Natural killer cell (primary cell): ENCODE results near the gene NLGN4X. TPM values are rescaled to one million over a fixed set of nuclear protein-coding genes. Genes with fewer than 3 reads are reported as not detected.

ENCODE experiments used
- ATAC-seq, 3 donors: fragments of 150-1000 bp in 2 of 3; fragments of 200-7000 bp in 1 of 3; cut with Tn5 transposase; 1 replicate in 1 of 3; 2 replicates in 2 of 3; pipeline ENCODE4 v1.10.0; 2021; ENCODE audit warnings: mild to moderate bottlenecking in 2 of 3, moderate library complexity in 2 of 3
- DNase-seq, 2 donors: peaks; one replicate each; pipeline versions ENCODE4 v3.0.0 to v3.0.0-alpha.2; 2013 to 2021; ENCODE audit warnings: mixed read lengths in 1 of 2
- H3K27ac ChIP-seq: one replicate; pipeline ENCODE4 v1.5.1; 2013; ENCODE audit warnings: mild to moderate bottlenecking, low read length
- H3K27me3 ChIP-seq: one replicate; pipeline ENCODE4 v1.6.1; 2013; ENCODE audit warnings: low read length; ENCODE audit not compliant: control insufficient read depth, insufficient read depth
- H3K36me3 ChIP-seq: one replicate; pipeline ENCODE4 v1.6.1; 2013; ENCODE audit warnings: low read length; ENCODE audit not compliant: control insufficient read depth, insufficient read depth
- H3K4me1 ChIP-seq: one replicate; pipeline ENCODE4 v1.6.1; 2013; ENCODE audit warnings: low read length; ENCODE audit not compliant: control insufficient read depth, insufficient read depth
- H3K4me3 ChIP-seq: one replicate; pipeline ENCODE4 v1.5.1; 2013; ENCODE audit warnings: low read length
- H3K9me3 ChIP-seq: one replicate; pipeline ENCODE4 v1.6.1; 2013; ENCODE audit warnings: low read length; ENCODE audit not compliant: control insufficient read depth, insufficient read depth
- H3K27ac Mint-ChIP-seq, 2 donors: one replicate each; pipeline ENCODE4 v1.8.0; 2022; ENCODE audit warnings: mild to moderate bottlenecking in 2 of 2, mixed read lengths in 2 of 2, moderate library complexity in 1 of 2
- H3K27me3 Mint-ChIP-seq, 2 donors: one replicate each; pipeline ENCODE4 v1.8.0; 2022; ENCODE audit warnings: low read depth in 2 of 2, mixed read lengths in 2 of 2
- H3K36me3 Mint-ChIP-seq: one replicate; pipeline ENCODE4 v1.8.0; 2022; ENCODE audit warnings: mixed read lengths
- H3K4me1 Mint-ChIP-seq, 2 donors: one replicate each; pipeline ENCODE4 v1.8.0; 2022; ENCODE audit warnings: mixed read lengths in 2 of 2
- H3K4me3 Mint-ChIP-seq: one replicate; pipeline ENCODE4 v1.8.0; 2022; ENCODE audit warnings: mild to moderate bottlenecking, moderate library complexity, mixed read lengths
- H3K9me3 Mint-ChIP-seq, 2 donors: one replicate each; pipeline ENCODE4 v1.8.0; 2022; ENCODE audit warnings: mixed read lengths in 2 of 2
- CTCF ChIP-seq: fragments of 200-600 bp; IDR thresholded peaks from one replicate; pipeline ENCODE4 v1.8.0; 2022; ENCODE audit warnings: antibody characterized with exemption
- WGBS: methylation state at CpG from one replicate; pipeline ENCODE4 v1.1.7; 2013; ENCODE audit warnings: missing lambda C conversion rate; ENCODE audit not compliant: insufficient coverage; 5-methylcytosine and 5-hydroxymethylcytosine counted together
- intact Hi-C: fragments of 100-400 bp; cut with micrococcal nuclease; formaldehyde crosslinking; loops from one replicate; pipeline ENCODE4 v1.14.2; 2022
- total RNA-seq, 4 donors: library from RNA; stranded (reverse); fragments of 120-200 nt in 1 of 4; gene quantifications; one replicate each; pipeline versions ENCODE4 v1.2.3 to v1.2.4, GENCODE V29; 2013 to 2022

Gene NLGN4X
- total RNA-seq, 3 donors from 2014 or later (not counting 1 experiment from before 2014, with no cell fraction given), result not detected

- Mint-ChIP-seq H3K4me3 (no peak overlapping the region), H3K9me3 (peaks cover 7% of the 10 kb centered on the region in 2 donors), H3K4me1 (no peaks in the 10 kb centered on the region), H3K36me3 (no peaks in the 10 kb centered on the region), H3K27ac (no peak overlapping the region), H3K27me3 (no peaks in the 10 kb centered on the region)
- WGBS, result 85% methylated on average over 6 of the region's 6 CpGs
- H3K9me3 ChIP-seq, result no peaks in the 10 kb centered on the region
- no peaks in the 10 kb centered on the region for H3K27me3 ChIP-seq
- H3K27ac ChIP-seq, result no peak overlapping the region
- no peaks in the 10 kb centered on the region for H3K36me3 ChIP-seq
- H3K4me1 ChIP-seq, result no peaks in the 10 kb centered on the region
- no peak for TF ChIP-seq CTCF
- intact Hi-C loops, result no loop called here
- DNase-seq, result no peak
- H3K4me3 ChIP-seq, result no peak overlapping the region
- ATAC-seq, result no peak
Measured at GRCh38 chrX:6244666-6245065, 16.0 kb upstream of the NLGN4X start.

- Histone ChIP-seq H3K9me3 (no peaks in the 10 kb centered on the region), H3K27me3 (no peaks in the 10 kb centered on the region), H3K4me3 (no peak overlapping the region), H3K27ac (no peak overlapping the region), H3K4me1 (no peaks in the 10 kb centered on the region), H3K36me3 (no peaks in the 10 kb centered on the region)
- Mint-ChIP-seq H3K4me3 (no peak overlapping the region), H3K27me3 (no peaks in the 10 kb centered on the region), H3K4me1 (no peaks in the 10 kb centered on the region), H3K9me3 (peaks cover 3 to 10% of the 10 kb centered on the region in 2 donors), H3K27ac (no peak overlapping the region), H3K36me3 (no peaks in the 10 kb centered on the region)
- no CpG with 5 or more reads among the region's 3 CpGs for WGBS
- DNase-seq (no peak), ATAC-seq (no peak)
- intact Hi-C loops, result no loop called here
- TF ChIP-seq CTCF, result no peak
Measured at GRCh38 chrX:6238576-6238975, 9.9 kb upstream of the NLGN4X start.

DNA sequence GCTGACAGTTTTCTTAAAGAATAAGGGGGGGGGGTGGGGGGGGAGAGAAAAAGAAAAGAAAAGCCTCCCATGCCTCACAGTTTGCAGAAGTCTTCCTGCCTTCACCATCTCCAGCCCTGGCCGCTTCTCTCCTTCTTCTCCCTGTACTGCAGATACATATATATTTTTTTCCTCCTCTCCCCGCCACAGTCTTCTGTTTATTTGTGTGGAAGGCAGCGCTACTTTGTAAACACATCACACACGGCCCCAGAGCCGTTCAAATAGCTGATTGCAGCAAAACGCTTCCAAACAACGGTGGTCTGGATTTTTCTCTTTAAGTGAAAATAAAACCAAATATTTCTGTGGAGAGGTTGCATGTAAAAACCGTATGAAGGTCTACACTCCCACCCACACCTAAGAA, 732 bp downstream of the NLGN4X start:
- H3K4me3 Mint-ChIP-seq, result no peak overlapping the region
- ATAC-seq (no peak), DNase-seq (no peak)
- no peaks in the 10 kb centered on the region for H3K4me1 Mint-ChIP-seq
- peaks cover 2 to 8% of the 10 kb centered on the region in 2 donors for H3K9me3 Mint-ChIP-seq
- H3K4me1 ChIP-seq, result no peaks in the 10 kb centered on the region
- H3K27me3 Mint-ChIP-seq, result peaks cover 12 to 33% of the 10 kb centered on the region in 2 donors
- intact Hi-C loops, result no loop called here
- no peak overlapping the region for H3K27ac ChIP-seq
- WGBS, result 17% methylated on average over 1 of the region's 8 CpGs
- H3K36me3 ChIP-seq, result no peaks in the 10 kb centered on the region
- peaks cover 3% of the 10 kb centered on the region for H3K27me3 ChIP-seq
- no peak overlapping the region for H3K27ac Mint-ChIP-seq
- H3K4me3 ChIP-seq, result no peak overlapping the region
- peaks cover 18% of the 10 kb centered on the region for H3K36me3 Mint-ChIP-seq
- no peak for TF ChIP-seq CTCF
- no peaks in the 10 kb centered on the region for H3K9me3 ChIP-seq

- Mint-ChIP-seq H3K4me1 (no peaks in the 10 kb centered on the region), H3K27me3 (peaks cover 12 to 33% of the 10 kb centered on the region in 2 donors), H3K36me3 (peaks cover 18% of the 10 kb centered on the region), H3K9me3 (peaks cover 2 to 8% of the 10 kb centered on the region in 2 donors), H3K4me3 (no peak overlapping the region), H3K27ac (no peak overlapping the region)
- no peak for TF ChIP-seq CTCF
- Histone ChIP-seq H3K4me1 (no peaks in the 10 kb centered on the region), H3K27me3 (peaks cover 3% of the 10 kb centered on the region), H3K4me3 (no peak overlapping the region), H3K9me3 (no peaks in the 10 kb centered on the region), H3K36me3 (no peaks in the 10 kb centered on the region), H3K27ac (no peak overlapping the region)
- no peak for ATAC-seq
- no peak for DNase-seq
- intact Hi-C loops, result no loop called here
- 7% methylated on average over 25 of the region's 25 CpGs for WGBS
Measured at GRCh38 chrX:6227453-6227835, 1.2 kb downstream of the NLGN4X start.
